Karpas-422 (cell line): ENCODE results near the gene CALHM5. TPM values are rescaled to one million over a fixed set of nuclear protein-coding genes. Genes with fewer than 3 reads are reported as not detected.

Source experiments
- DNase-seq: peaks from one replicate; pipeline ENCODE4 v3.0.0-alpha.2; 2015
- H2AFZ ChIP-seq: fragments of 200-600 bp; sonication (generic); 2 replicates; pipeline ENCODE4 v1.6.1; 2014; ENCODE audit warnings: antibody characterized with exemption, low read length, mixed read lengths
- H3K27ac ChIP-seq: fragments of 200-600 bp; sonication (generic); 2 replicates; pipeline ENCODE4 v1.5.1; 2014; ENCODE audit warnings: mild to moderate bottlenecking, low read length, moderate library complexity
- H3K27me3 ChIP-seq: fragments of 200-600 bp; sonication (generic); 2 replicates; pipeline ENCODE4 v1.6.1; 2014; ENCODE audit warnings: low read length, mixed read lengths
- H3K36me3 ChIP-seq: fragments of 200-600 bp; sonication (generic); 2 replicates; pipeline ENCODE4 v1.6.1; 2014; ENCODE audit warnings: low read length, mixed read lengths; ENCODE audit not compliant: insufficient read depth
- H3K4me1 ChIP-seq: fragments of 200-600 bp; sonication (generic); 2 replicates; pipeline ENCODE4 v1.6.1; 2014; ENCODE audit warnings: mild to moderate bottlenecking, low read length, mixed read lengths
- H3K4me2 ChIP-seq: fragments of 200-600 bp; sonication (generic); 2 replicates; pipeline ENCODE4 v1.6.1; 2014; ENCODE audit warnings: low read length, low read depth, mild to moderate bottlenecking; ENCODE audit not compliant: poor library complexity, severe bottlenecking
- H3K4me3 ChIP-seq: fragments of 200-600 bp; sonication (generic); 2 replicates; pipeline ENCODE4 v1.5.1; 2014; ENCODE audit warnings: mild to moderate bottlenecking, antibody characterized with exemption, low read length, mixed read lengths
- H3K79me2 ChIP-seq: fragments of 200-600 bp; sonication (generic); 2 replicates; pipeline ENCODE4 v1.6.1; 2014; ENCODE audit warnings: mild to moderate bottlenecking, low read length, mixed read lengths
- H3K9ac ChIP-seq: fragments of 200-600 bp; sonication (generic); 2 replicates; pipeline ENCODE4 v1.6.0; 2014; ENCODE audit warnings: low read length
- H3K9me2 ChIP-seq: fragments of 200-600 bp; sonication (generic), shearing (Covaris generic); replicated peaks from 2 replicates; pipeline ENCODE4 v1.6.0; 2014; ENCODE audit warnings: mild to moderate bottlenecking, low read length, moderate library complexity; ENCODE audit not compliant: insufficient read depth
- H3K9me3 ChIP-seq: fragments of 300-700, 200-600 bp; sonication (generic); 2 replicates; pipeline ENCODE4 v1.6.1; 2014; ENCODE audit warnings: low read length, mixed read lengths
- H4K20me1 ChIP-seq: fragments of 200-600 bp; sonication (generic); 2 replicates; pipeline ENCODE4 v1.6.1; 2014; ENCODE audit warnings: mild to moderate bottlenecking, antibody characterized with exemption, low read length, low read depth; ENCODE audit not compliant: insufficient read depth
- total RNA-seq: library from RNA; depleted of rRNA; stranded (reverse); fragments of >200 nt; shearing (Covaris generic); gene quantifications from 2 replicates; pipeline ENCODE4 v1.2.3, GENCODE V29; 2014; ENCODE audit warnings: low replicate concordance

CALHM5 gene
- total RNA-seq, 1 experiment from 2014 or later: not detected

DNA sequence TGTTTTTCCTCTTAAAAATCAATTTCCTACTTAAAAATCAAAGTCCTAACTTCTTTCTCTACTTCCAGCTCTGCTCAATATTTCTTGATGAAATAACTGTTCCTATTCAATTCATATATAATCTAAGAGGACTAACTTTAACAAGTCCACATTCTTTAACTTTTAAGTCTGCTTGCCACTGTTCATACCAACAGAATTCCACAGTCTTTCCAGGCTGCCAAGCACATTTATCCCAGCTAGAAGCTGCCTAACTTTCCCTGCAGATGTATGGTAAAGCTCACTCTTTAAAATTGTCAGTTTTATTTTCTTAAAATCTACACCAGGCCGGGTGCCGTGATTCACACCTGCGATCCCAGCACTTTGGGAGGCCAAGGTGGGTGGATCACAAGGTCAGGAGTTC, 38.7 kb upstream of the CALHM5 start:
- no peaks in the 10 kb centered on the region for H3K36me3 ChIP-seq
- H3K79me2 ChIP-seq: no peaks in the 10 kb centered on the region
- no peaks in the 10 kb centered on the region for H3K9me3 ChIP-seq
- DNase-seq: no peak
- no peak overlapping the region for H2AFZ ChIP-seq
- no peak overlapping the region for H3K4me2 ChIP-seq
- no peak overlapping the region for H3K27ac ChIP-seq
- H4K20me1 ChIP-seq: no peaks in the 10 kb centered on the region
- no peak overlapping the region for H3K9ac ChIP-seq
- no peak overlapping the region for H3K4me3 ChIP-seq
- peaks cover 22% of the 10 kb centered on the region for H3K4me1 ChIP-seq
- H3K27me3 ChIP-seq: no peaks in the 10 kb centered on the region
- no peaks in the 10 kb centered on the region for H3K9me2 ChIP-seq

DNA sequence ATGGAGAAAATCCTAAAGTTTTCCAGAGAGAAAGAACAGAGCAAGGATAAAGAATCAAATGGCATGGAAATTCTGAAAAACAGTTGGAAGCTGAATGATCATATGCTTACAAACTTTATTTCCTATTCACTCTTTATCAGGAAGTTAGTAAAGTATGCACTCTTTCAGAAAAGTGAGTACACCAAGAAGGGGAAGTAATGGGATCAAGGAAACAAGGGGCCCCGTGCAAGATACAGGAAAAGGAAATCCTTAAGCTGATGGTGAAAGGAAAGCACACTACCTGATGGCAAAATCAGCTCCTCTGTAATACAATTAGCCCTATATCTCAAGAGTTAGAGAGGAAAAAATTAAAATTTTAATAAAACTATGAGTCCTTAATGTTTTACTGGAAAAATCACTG, 36.3 kb upstream of the CALHM5 start:
- Histone ChIP-seq H3K4me1 (peaks cover 22% of the 10 kb centered on the region), H4K20me1 (no peaks in the 10 kb centered on the region), H3K9me2 (no peaks in the 10 kb centered on the region), H3K79me2 (no peaks in the 10 kb centered on the region), H3K4me3 (no peak overlapping the region), H3K9me3 (no peaks in the 10 kb centered on the region), H3K9ac (no peak overlapping the region), H3K4me2 (peak overlapping the region; percentile 57), H3K36me3 (no peaks in the 10 kb centered on the region), H2AFZ (peak overlapping the region; percentile 40), H3K27ac (no peak overlapping the region), H3K27me3 (no peaks in the 10 kb centered on the region)
- DNase-seq: no peak

DNA sequence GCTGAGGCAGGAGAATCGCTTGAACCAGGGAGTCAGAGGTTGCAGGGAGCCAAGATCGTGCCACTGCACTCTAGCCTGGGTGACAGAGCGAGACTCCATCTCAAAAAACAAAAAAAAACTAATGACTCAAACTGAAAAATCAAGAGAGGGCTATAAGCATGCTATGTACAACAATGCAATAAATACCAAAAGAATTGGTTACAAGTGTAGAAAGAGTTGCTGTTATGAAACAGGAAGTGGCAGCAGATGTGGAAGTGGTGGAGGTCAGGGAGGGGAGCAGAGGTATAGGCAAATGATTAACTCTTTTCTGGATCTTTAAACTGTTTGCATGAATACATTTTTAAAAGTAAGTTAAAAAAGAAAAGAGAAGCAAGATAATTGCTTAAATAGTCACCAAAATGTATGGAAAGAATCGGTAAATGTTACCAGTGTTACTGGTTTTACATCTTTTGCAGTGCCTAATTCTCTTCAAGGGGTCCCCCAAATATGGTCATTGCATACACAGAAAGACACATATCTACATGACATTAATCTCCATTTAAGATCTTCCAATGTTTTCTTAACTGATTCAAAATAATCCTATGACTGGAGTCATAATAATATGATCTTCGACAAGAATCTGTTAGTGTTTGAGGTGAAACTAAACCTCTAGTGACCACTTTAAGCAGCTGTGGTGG, 35.3 kb upstream of the CALHM5 start:
- Histone ChIP-seq H3K9me3 (no peaks in the 10 kb centered on the region), H3K4me1 (peaks cover 22% of the 10 kb centered on the region), H3K4me3 (peak overlapping the region; percentile 36; the same call in 1 of the 2 replicates), H3K9me2 (no peaks in the 10 kb centered on the region), H3K9ac (no peak overlapping the region), H3K4me2 (peak overlapping the region; percentile 57), H3K27me3 (no peaks in the 10 kb centered on the region), H3K79me2 (no peaks in the 10 kb centered on the region), H3K27ac (no peak overlapping the region), H2AFZ (peak overlapping the region; percentile 63; the same call in 1 of the 2 replicates), H3K36me3 (no peaks in the 10 kb centered on the region), H4K20me1 (no peaks in the 10 kb centered on the region)
- peak; percentile 73 for DNase-seq

DNA sequence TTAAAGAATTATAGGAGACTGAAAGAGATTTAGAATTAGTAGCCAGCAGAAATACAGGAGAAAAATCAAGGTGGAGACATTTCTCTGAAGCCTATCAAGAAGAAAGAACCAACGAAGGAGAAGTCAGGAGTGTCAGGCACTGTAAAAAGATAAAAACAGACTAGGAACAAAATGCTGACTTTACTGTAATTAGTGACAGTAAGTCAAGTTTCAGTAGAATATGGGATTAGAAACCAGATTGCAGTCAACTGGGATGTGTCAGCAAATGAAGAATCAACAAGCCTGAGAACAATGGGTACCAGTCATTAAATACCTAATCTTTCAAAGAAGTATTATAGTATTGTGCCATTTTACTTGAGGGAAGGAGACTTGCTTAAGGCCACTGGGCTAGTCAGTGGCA, 28.7 kb upstream of the CALHM5 start:
- no peak overlapping the region for H3K4me3 ChIP-seq
- no peaks in the 10 kb centered on the region for H3K4me1 ChIP-seq
- H3K9ac ChIP-seq: no peak overlapping the region
- no peak overlapping the region for H2AFZ ChIP-seq
- no peaks in the 10 kb centered on the region for H3K9me2 ChIP-seq
- DNase-seq: no peak
- H3K9me3 ChIP-seq: no peaks in the 10 kb centered on the region
- H4K20me1 ChIP-seq: no peaks in the 10 kb centered on the region
- no peaks in the 10 kb centered on the region for H3K79me2 ChIP-seq
- no peaks in the 10 kb centered on the region for H3K27me3 ChIP-seq
- H3K4me2 ChIP-seq: no peak overlapping the region
- H3K27ac ChIP-seq: no peak overlapping the region
- H3K36me3 ChIP-seq: no peaks in the 10 kb centered on the region

DNA sequence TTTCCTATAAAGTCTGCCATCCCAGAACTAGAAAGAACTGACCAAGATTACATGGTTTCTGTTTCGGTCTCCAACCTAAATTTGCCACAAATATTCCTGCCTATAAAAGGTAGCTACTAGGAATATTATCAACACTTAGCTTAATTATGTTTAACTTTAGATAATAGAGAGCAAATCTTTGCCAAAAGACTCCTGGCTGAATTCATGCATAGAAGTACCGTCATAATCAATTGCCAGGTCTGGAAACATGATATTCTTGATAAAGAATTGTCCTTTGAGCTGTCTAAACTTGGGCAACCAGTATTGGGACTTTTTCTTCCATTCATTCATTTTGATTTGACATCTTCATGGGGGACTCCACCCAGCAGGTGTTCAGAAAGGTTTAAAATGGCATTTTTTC, 27.8 kb upstream of the CALHM5 start:
- no peaks in the 10 kb centered on the region for H3K9me2 ChIP-seq
- H3K9ac ChIP-seq: no peak overlapping the region
- H3K36me3 ChIP-seq: no peaks in the 10 kb centered on the region
- no peak overlapping the region for H3K4me2 ChIP-seq
- no peaks in the 10 kb centered on the region for H3K27me3 ChIP-seq
- H3K9me3 ChIP-seq: no peaks in the 10 kb centered on the region
- H3K27ac ChIP-seq: no peak overlapping the region
- DNase-seq: no peak
- H3K79me2 ChIP-seq: no peaks in the 10 kb centered on the region
- H4K20me1 ChIP-seq: no peaks in the 10 kb centered on the region
- H3K4me3 ChIP-seq: no peak overlapping the region
- no peak overlapping the region for H2AFZ ChIP-seq
- H3K4me1 ChIP-seq: no peaks in the 10 kb centered on the region

DNA sequence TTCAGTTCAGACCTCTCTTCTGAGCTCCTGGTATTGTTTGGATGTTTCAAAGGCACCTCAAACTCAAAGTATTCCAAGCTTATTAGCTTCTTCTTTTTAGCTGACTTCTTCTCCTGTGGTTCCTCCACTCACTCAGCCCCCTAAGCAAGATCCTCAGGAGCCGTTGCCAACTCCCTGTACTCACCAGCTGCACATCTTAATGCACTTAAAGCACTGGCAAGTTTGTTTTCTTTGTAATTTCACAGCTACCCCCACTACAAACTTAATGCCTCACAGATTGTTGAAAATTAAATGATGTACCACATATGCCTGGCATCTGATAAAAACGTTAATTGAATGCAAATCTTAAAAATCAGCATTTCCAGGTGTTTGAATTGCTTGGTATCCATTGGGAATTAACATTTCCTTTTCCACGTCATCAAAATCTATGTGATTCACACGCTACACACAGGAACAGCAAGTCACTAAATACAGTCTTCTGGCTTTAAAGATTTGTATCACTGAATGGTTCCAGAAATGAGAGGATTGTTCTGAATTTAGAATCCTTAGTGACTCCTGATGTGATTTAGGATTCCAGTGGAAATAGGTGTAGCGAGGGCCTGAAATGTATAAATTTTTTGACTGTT, 25.8 kb upstream of the CALHM5 start:
- H3K4me1 ChIP-seq: no peaks in the 10 kb centered on the region
- H3K27ac ChIP-seq: no peak overlapping the region
- no peaks in the 10 kb centered on the region for H3K9me2 ChIP-seq
- no peak overlapping the region for H3K4me3 ChIP-seq
- no peaks in the 10 kb centered on the region for H4K20me1 ChIP-seq
- H3K79me2 ChIP-seq: no peaks in the 10 kb centered on the region
- DNase-seq: no peak
- H3K9me3 ChIP-seq: no peaks in the 10 kb centered on the region
- no peak overlapping the region for H3K9ac ChIP-seq
- H3K4me2 ChIP-seq: no peak overlapping the region
- no peaks in the 10 kb centered on the region for H3K27me3 ChIP-seq
- no peaks in the 10 kb centered on the region for H3K36me3 ChIP-seq
- H2AFZ ChIP-seq: no peak overlapping the region

DNA sequence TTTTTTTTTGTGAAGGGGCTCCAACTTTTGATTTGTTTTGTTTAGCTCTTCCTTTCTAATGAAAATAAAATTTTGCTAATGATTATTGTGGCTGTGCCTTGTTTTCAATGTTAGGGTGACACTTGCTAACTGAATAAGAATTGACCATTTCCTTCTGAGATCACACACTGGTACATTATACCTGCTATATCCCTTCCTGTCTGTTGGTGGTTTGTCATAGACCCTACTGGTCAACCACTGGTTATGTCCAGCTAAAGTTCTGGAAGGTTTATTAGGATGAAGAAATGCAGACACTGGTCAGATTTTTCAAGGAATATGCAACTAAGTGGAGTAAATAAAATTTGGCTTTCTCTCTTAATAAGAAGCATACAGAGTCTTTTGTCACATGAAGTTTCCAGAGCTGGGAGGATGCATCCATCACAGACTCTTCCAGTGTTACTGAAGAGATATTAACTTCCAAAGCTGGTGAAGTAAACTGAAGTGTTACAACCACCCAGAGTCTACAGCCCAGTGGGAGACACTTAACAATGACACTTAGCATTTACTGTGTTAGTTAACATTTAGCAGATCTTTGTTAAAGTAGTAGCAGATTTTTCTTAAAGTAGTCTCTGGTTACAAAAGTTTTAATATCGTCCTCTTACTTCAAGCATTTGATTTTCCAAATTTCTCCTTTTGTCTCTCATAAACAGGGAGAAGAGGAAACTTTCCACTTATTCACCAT, 19.7 kb upstream of the CALHM5 start:
- Histone ChIP-seq H3K9ac (no peak overlapping the region), H3K27ac (no peak overlapping the region), H3K27me3 (no peaks in the 10 kb centered on the region), H3K9me2 (no peaks in the 10 kb centered on the region), H3K9me3 (no peaks in the 10 kb centered on the region), H3K4me2 (no peak overlapping the region), H3K4me1 (no peaks in the 10 kb centered on the region), H3K79me2 (no peaks in the 10 kb centered on the region), H4K20me1 (no peaks in the 10 kb centered on the region), H3K36me3 (no peaks in the 10 kb centered on the region), H3K4me3 (no peak overlapping the region), H2AFZ (no peak overlapping the region; the same call in 1 of the 2 replicates)
- DNase-seq: no peak

DNA sequence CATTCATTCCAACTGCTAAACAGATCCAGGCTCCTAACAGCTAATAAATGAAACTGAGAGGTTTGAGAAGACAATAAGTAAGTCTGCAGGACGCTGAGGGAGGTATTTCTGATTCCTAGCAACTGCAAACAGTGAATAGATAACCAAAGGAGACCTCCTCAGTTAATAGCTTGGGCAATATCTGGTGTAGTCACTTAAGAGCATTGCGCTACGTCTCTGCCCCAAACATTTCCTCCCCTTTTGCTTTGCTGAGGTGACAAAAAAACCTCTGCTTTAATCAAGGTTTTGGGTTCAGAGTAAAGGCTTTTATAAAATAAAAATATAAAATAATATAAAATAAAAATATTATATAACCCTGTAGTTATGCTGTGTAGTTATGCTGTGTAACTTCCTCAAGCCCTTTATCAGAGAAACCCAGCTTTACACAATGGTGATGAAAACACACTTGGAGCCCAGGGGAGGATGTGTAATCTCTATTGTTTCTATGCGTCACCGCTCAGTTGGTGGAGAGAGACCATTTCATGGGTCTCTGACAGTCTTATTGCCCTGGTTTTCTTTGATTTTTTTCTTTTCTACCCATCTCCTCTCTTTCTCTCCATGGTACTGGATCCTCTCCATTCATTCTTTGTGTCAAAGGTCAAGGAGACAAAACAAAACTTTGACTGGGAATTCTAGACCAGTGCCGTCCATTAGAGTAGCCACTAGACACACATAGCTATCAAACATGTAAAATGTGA, 18.9 kb upstream of the CALHM5 start:
- Histone ChIP-seq H3K36me3 (no peaks in the 10 kb centered on the region), H3K9me3 (no peaks in the 10 kb centered on the region)

More for the DNA sequence above, 18.9 kb upstream of the CALHM5 start:
- H3K4me2 ChIP-seq: no peak overlapping the region
- no peaks in the 10 kb centered on the region for H3K9me2 ChIP-seq
- no peaks in the 10 kb centered on the region for H3K4me1 ChIP-seq
- no peaks in the 10 kb centered on the region for H3K27me3 ChIP-seq
- no peak overlapping the region for H3K9ac ChIP-seq
- no peak overlapping the region; the same call in 1 of the 2 replicates for H2AFZ ChIP-seq
- H3K4me3 ChIP-seq: no peak overlapping the region
- no peak overlapping the region for H3K27ac ChIP-seq
- DNase-seq: no peak
- no peaks in the 10 kb centered on the region for H3K79me2 ChIP-seq
- no peaks in the 10 kb centered on the region for H4K20me1 ChIP-seq
